SK-N-SH treated with all-trans-retinoic acid at 6 μM for 48 hours (cell line): ENCODE data around the gene MXD4.

Experiments
- ARNTL ChIP-seq: fragments of 450-650 bp; formaldehyde crosslinking; IDR thresholded peaks from 2 replicates; pipeline ENCODE4 v1.5.0; 2020; ENCODE audit warnings: low read depth, mild to moderate bottlenecking, moderate library complexity, borderline replicate concordance
- BACH2 ChIP-seq: fragments of 250-450 bp; sonication (Bioruptor Pico); IDR thresholded peaks from 2 replicates; pipeline ENCODE4 v1.9.0; 2021; ENCODE audit warnings: mild to moderate bottlenecking, borderline replicate concordance
- CREB5 ChIP-seq: fragments of 250-450 bp; sonication (Bioruptor Pico); IDR thresholded peaks from 2 replicates; pipeline ENCODE4 v1.5.1; 2020; ENCODE audit warnings: low read depth, mild to moderate bottlenecking, moderate library complexity
- ESRRG ChIP-seq: fragments of 250-450 bp; sonication (Bioruptor Pico); IDR thresholded peaks from 2 replicates; pipeline ENCODE4 v1.6.1; 2021; ENCODE audit warnings: mild to moderate bottlenecking
- ISL1 ChIP-seq: fragments of 250-450 bp; sonication (Bioruptor Pico); IDR thresholded peaks from 2 replicates; pipeline ENCODE4 v2.1.2; 2022; ENCODE audit warnings: mild to moderate bottlenecking, moderate library complexity
- PATZ1 ChIP-seq: fragments of 250-450 bp; sonication (Bioruptor Pico); IDR thresholded peaks from 2 replicates; pipeline ENCODE4 v1.8.0; 2020; ENCODE audit warnings: mild to moderate bottlenecking, moderate library complexity, borderline replicate concordance
- RARB ChIP-seq: fragments of 250-450 bp; sonication (Bioruptor Pico); IDR thresholded peaks from 2 replicates; pipeline ENCODE4 v1.8.0; 2021; ENCODE audit warnings: mild to moderate bottlenecking, moderate library complexity
- SNAI2 ChIP-seq: fragments of 250-450 bp; sonication (Bioruptor Pico); IDR thresholded peaks from 2 replicates; pipeline ENCODE4 v1.5.0; 2020; ENCODE audit warnings: mild to moderate bottlenecking, moderate library complexity
- TOX ChIP-seq: fragments of 250-450 bp; sonication (Bioruptor Pico); IDR thresholded peaks from 2 replicates; pipeline ENCODE4 v1.8.0; 2021; ENCODE audit warnings: mild to moderate bottlenecking, moderate library complexity, borderline replicate concordance
- ZFP3 ChIP-seq: fragments of 250-450 bp; sonication (Bioruptor Pico); IDR thresholded peaks from 2 replicates; pipeline ENCODE4 v1.5.0; 2020; ENCODE audit warnings: mild to moderate bottlenecking, moderate library complexity
- ZNF8 ChIP-seq: fragments of 450-650 bp; formaldehyde crosslinking; IDR thresholded peaks from 2 replicates; pipeline ENCODE4 v1.5.0; 2020; ENCODE audit warnings: mild to moderate bottlenecking, moderate library complexity
- TF ChIP-seq, protein P1 (sequence below): fragments of 250-450 bp; sonication (Bioruptor Pico); IDR thresholded peaks from 2 replicates; pipeline ENCODE4 v1.8.0; 2021; ENCODE audit warnings: low read depth, mild to moderate bottlenecking, moderate library complexity, borderline replicate concordance

- TF ChIP-seq BACH2 (no peak), ISL1 (CRISPR knock-in tag) (no peak), ZFP3 (CRISPR knock-in tag) (no peak), PATZ1 (CRISPR knock-in tag) (no peak), RARB (CRISPR knock-in tag) (no peak), ZNF8 (no peak), CREB5 (CRISPR knock-in tag) (no peak), ESRRG (CRISPR knock-in tag) (no peak), TOX (CRISPR knock-in tag) (no peak), ARNTL (CRISPR knock-in tag) (no peak), SNAI2 (CRISPR knock-in tag) (no peak)
- TF ChIP-seq, protein P1, sequence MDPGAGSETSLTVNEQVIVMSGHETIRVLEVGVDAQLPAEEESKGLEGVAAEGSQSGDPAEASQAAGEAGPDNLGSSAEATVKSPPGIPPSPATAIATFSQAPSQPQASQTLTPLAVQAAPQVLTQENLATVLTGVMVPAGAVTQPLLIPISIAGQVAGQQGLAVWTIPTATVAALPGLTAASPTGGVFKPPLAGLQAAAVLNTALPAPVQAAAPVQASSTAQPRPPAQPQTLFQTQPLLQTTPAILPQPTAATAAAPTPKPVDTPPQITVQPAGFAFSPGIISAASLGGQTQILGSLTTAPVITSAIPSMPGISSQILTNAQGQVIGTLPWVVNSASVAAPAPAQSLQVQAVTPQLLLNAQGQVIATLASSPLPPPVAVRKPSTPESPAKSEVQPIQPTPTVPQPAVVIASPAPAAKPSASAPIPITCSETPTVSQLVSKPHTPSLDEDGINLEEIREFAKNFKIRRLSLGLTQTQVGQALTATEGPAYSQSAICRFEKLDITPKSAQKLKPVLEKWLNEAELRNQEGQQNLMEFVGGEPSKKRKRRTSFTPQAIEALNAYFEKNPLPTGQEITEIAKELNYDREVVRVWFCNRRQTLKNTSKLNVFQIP (CRISPR knock-in tag) = no peak
These were observed 41.9 kb upstream of the MXD4 start for GRCh38 chr4:2303686-2304320.
